K562 (cell line): ENCODE measurements around the gene GUCY1A2. TPM values are rescaled to one million over a fixed set of nuclear protein-coding genes. Genes with fewer than 3 reads are reported as not detected.

Experiments used
- ATAC-seq: fragments of 200-7000 bp; cut with Tn5 transposase; 3 replicates; pipeline ENCODE4 v1.9.1; 2020; ENCODE audit warnings: moderate library complexity
- BruUV-seq: library from RNA; stranded (reverse); fragments of 400-500 nt; replicated peaks from 2 replicates; lab custom pipeline; 2021; lab: Mats Ljungman, UMichigan
- CTCF ChIA-PET: fragments of 300-600 bp; formaldehyde crosslinking; extraction: SDS; loops from one replicate; lab custom pipeline; 2021; ENCODE audit warnings: low intra/inter-chr PET ratio; lab: Yijun Ruan, JAX
- POLR2A ChIA-PET: fragments of 300-600, 350-650 bp; sonication (Branson Sonifier 250); formaldehyde crosslinking; extraction: SDS; loops from one replicate; lab custom pipeline; 2021; ENCODE audit warnings: antibody characterized with exemption, inconsistent platforms; lab: Yijun Ruan, JAX
- DNase-seq, 4 experiments: peaks; one replicate each; pipeline versions ENCODE4 v3.0.0 to v3.0.0-alpha.2; 2011 to 2018; ENCODE audit warnings: low spot score in 3 of 4, mixed read lengths in 3 of 4; ENCODE audit errors: extremely low read depth in 1 of 4
- FAIRE-seq: peaks from 2 replicates; lab custom pipeline; 2011; peaks lifted over from hg19 to GRCh38; lab: Jason Lieb, UNC
- H2AFZ ChIP-seq: 2 replicates; pipeline ENCODE4 v1.6.0; 2011; ENCODE audit warnings: low read depth, low read length, control low read depth, inconsistent platforms
- H3K27ac ChIP-seq: fragments of 200-600 bp; 3 replicates; pipeline ENCODE4 v1.8.0; 2011; ENCODE audit warnings: low read depth, mild to moderate bottlenecking, control low read depth, inconsistent platforms, low read length, moderate library complexity, mixed read lengths; ENCODE audit errors: extremely low read depth
- H3K27me3 ChIP-seq, 2 experiments: fragments of 300-600 bp in 1 of 2; 2 replicates in 1 of 2; 3 replicates in 1 of 2; pipeline versions ENCODE4 v1.6.0 to v1.8.0; 2011; ENCODE audit warnings: inconsistent platforms in 2 of 2, low read length in 2 of 2, mild to moderate bottlenecking in 1 of 2, mixed read lengths in 1 of 2, moderate library complexity in 1 of 2; ENCODE audit not compliant: control insufficient read depth in 2 of 2, insufficient read depth in 2 of 2
- H3K36me3 ChIP-seq: fragments of 300-600 bp; 3 replicates; pipeline ENCODE4 v1.8.0; 2011; ENCODE audit warnings: mild to moderate bottlenecking, low read length, inconsistent platforms; ENCODE audit not compliant: control insufficient read depth, insufficient read depth
- H3K4me1 ChIP-seq, 2 experiments: fragments of 200-600 bp in 1 of 2; replicated peaks in 1 of 2; 2 replicates in 1 of 2; 3 replicates in 1 of 2; pipeline versions ENCODE4 v1.5.1 to v1.8.0; 2011; ENCODE audit warnings: inconsistent platforms in 2 of 2, low read length in 2 of 2, mild to moderate bottlenecking in 1 of 2, mixed read lengths in 1 of 2, moderate library complexity in 1 of 2; ENCODE audit not compliant: control insufficient read depth in 2 of 2, insufficient read depth in 2 of 2
- H3K4me2 ChIP-seq: 2 replicates; pipeline ENCODE4 v1.6.1; 2011; ENCODE audit warnings: low read length, control low read depth, inconsistent platforms, mixed read lengths; ENCODE audit not compliant: insufficient read depth
- H3K4me3 ChIP-seq: fragments of 200-600 bp; sonication (generic), shearing (Covaris generic); 2 replicates; pipeline ENCODE4 v1.5.1; 2016; ENCODE audit warnings: control low read depth, inconsistent platforms
- H3K79me2 ChIP-seq: fragments of 200-600 bp; 3 replicates; pipeline ENCODE4 v1.8.0; 2011; ENCODE audit warnings: low read length, inconsistent platforms; ENCODE audit not compliant: control insufficient read depth, insufficient read depth
- H3K9ac ChIP-seq, 2 experiments: 2 replicates each; pipeline versions ENCODE4 v1.6.0 to v1.6.1; 2011; ENCODE audit warnings: low read depth in 2 of 2, low read length in 2 of 2, control low read depth in 1 of 2, inconsistent platforms in 1 of 2, mild to moderate bottlenecking in 1 of 2, mixed read lengths in 1 of 2; ENCODE audit not compliant: insufficient read depth in 1 of 2
- H3K9me1 ChIP-seq: one replicate; pipeline ENCODE4 v1.6.0; 2011; ENCODE audit warnings: inconsistent platforms, mild to moderate bottlenecking, low read length, moderate library complexity; ENCODE audit not compliant: control insufficient read depth, insufficient read depth
- H3K9me3 ChIP-seq: replicated peaks from 2 replicates; pipeline ENCODE4 v1.5.1; 2011; ENCODE audit warnings: low read depth, low read length, inconsistent platforms; ENCODE audit not compliant: control insufficient read depth, insufficient read depth
- H4K20me1 ChIP-seq: replicated peaks from 2 replicates; pipeline ENCODE4 v1.6.1; 2011; ENCODE audit warnings: low read length, inconsistent platforms, mixed read lengths; ENCODE audit not compliant: control insufficient read depth, insufficient read depth
- BDP1 ChIP-seq: IDR thresholded peaks from 3 replicates; pipeline ENCODE4 v1.6.1; 2011; ENCODE audit not compliant: insufficient read length, insufficient read depth
- GTF2E2 ChIP-seq: fragments of 200-800 bp; sonication (Bioruptor generic); IDR thresholded peaks from 2 replicates; pipeline ENCODE4 v1.6.1; 2016; ENCODE audit warnings: missing genetic modification characterization, missing compliant biosample characterization
- HOXB6 ChIP-seq: fragments of 250-450 bp; sonication (Bioruptor Pico); IDR thresholded peaks from 2 replicates; pipeline ENCODE4 v1.5.1; 2022; ENCODE audit warnings: mild to moderate bottlenecking, borderline replicate concordance
- MAFG ChIP-seq: fragments of 450-650 bp; conservative IDR thresholded peaks from 2 replicates; pipeline ENCODE4 v1.6.1; 2016; ENCODE audit warnings: missing genetic modification characterization, missing compliant biosample characterization
- U2AF2 ChIP-seq: fragments of 200-400 bp; formaldehyde crosslinking; optimal IDR thresholded peaks from 2 replicates; pipeline ENCODE3; 2017; ENCODE audit warnings: low read depth, mild to moderate bottlenecking, low read length
- XRCC5 ChIP-seq: fragments of 200-400 bp; formaldehyde crosslinking; IDR thresholded peaks from 2 replicates; pipeline ENCODE4 v1.6.1; 2017; ENCODE audit warnings: low read depth, mild to moderate bottlenecking, low read length
- ZNF311 ChIP-seq: fragments of 250-450 bp; sonication (Bioruptor Pico); IDR thresholded peaks from 2 replicates; pipeline ENCODE4 v1.4.0; 2020; ENCODE audit warnings: mild to moderate bottlenecking, moderate library complexity
- ZNF316 ChIP-seq: fragments of 450-650 bp; IDR thresholded peaks from 2 replicates; pipeline ENCODE4 v1.6.1; 2016
- ZNF444 ChIP-seq: fragments of 250-450 bp; sonication (Bioruptor Pico); IDR thresholded peaks from 2 replicates; pipeline ENCODE4 v1.4.0; 2020; ENCODE audit warnings: mild to moderate bottlenecking, moderate library complexity
- in situ Hi-C: fragments of 300-500 bp; cut with MboI; formaldehyde crosslinking; loops from 4 replicates; pipeline ENCODE4 v1.15.0; 2018; ENCODE audit warnings: inconsistent platforms, mixed read lengths
- intact Hi-C: fragments of 100-400 bp; cut with micrococcal nuclease; formaldehyde crosslinking; loops from 2 replicates; pipeline ENCODE4 v1.14.2; 2022
- polyA plus RNA-seq, 8 experiments: library from polyadenylated mRNA; depleted of rRNA in 4 of 8; stranded (reverse) in 5 of 8; unstranded in 3 of 8; fragments of >200 nt; fragmentation: Nextera tagmentation in 2 of 8; fragmentation: Illumina TruSeq in 1 of 8; extraction: Ambion mirVana in 2 of 8; extraction: Trizol in 1 of 8; gene quantifications; 2 replicates each; pipeline versions ENCODE4 v1.2.1 to v1.2.3, GENCODE V29; 2011 to 2014; ENCODE audit warnings: inconsistent platforms in 1 of 8, missing spikeins in 1 of 8
- total RNA-seq, 7 experiments: library from RNA; depleted of rRNA in 6 of 7; stranded (reverse); fragments of >200 nt in 6 of 7; fragmentation: Illumina TruSeq in 2 of 7; extraction: Trizol in 2 of 7; gene quantifications; 2 replicates each; pipeline versions ENCODE4 v1.2.1 to v1.2.3, GENCODE V29; 2011 to 2021; ENCODE audit warnings: low replicate concordance in 1 of 7
- TF ChIP-seq, protein P1 (sequence below): fragments of 200-800 bp; sonication (Bioruptor generic); IDR thresholded peaks from 2 replicates; pipeline ENCODE4 v1.6.1; 2017; ENCODE audit warnings: missing genetic modification characterization, missing compliant biosample characterization
- TF ChIP-seq, protein P2 (sequence below): fragments of 250-450 bp; sonication (Bioruptor Pico); IDR thresholded peaks from 2 replicates; pipeline ENCODE4 v1.4.0; 2020

The GUCY1A2 gene
- total and polyA plus RNA-seq, 9 of the 15 experiments (the other 6 are each of a cell fraction or from before 2014, with no cell fraction given): under 0.01 to 0.04 TPM; not detected in 7

DNA sequence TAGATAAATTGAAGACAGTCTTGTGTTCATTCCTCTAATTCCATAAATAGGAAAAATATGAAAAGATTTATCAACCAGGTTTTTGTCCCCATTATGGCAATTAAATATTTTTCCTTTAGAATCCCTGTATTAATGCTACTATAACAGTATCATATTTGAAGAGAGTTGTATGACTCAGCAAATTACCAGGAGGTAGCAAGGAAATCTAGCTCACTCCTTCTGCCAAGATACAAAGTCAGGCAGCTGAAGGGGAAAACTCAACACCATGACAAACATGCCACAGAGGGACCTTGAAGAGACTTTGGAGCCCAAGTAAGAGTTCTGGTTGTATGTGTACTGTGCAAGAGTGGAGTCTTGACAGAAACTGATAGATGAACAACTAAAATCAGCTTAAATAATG is 143.3 kb downstream of the GUCY1A2 start:
- BruUV-seq: no TSS peak
- no peak for FAIRE-seq
- H3K4me1 ChIP-seq: no peaks in the 10 kb centered on the region
- no peaks in the 10 kb centered on the region for H4K20me1 ChIP-seq
- H3K4me3 ChIP-seq: no peak overlapping the region
- intact Hi-C loops (no loop called here), in situ Hi-C loops (no loop called here)
- H3K4me2 ChIP-seq: no peak overlapping the region
- H3K27ac ChIP-seq: no peak overlapping the region
- no peaks in the 10 kb centered on the region for H3K9me1 ChIP-seq
- CTCF ChIA-PET: no interaction called here
- H3K9me3 ChIP-seq: no peaks in the 10 kb centered on the region
- no peak for ATAC-seq
- DNase-seq: no peak
- H3K27me3 ChIP-seq: no peaks in the 10 kb centered on the region
- H2AFZ ChIP-seq: no peak overlapping the region
- TF ChIP-seq HOXB6 (CRISPR knock-in tag): no peak
- peak; percentile 47 for TF ChIP-seq MAFG (tag)
- TF ChIP-seq ZNF316: peak; percentile 32; the same call in 1 of the 2 replicates
- POLR2A ChIA-PET: no interaction called here
- no peaks in the 10 kb centered on the region for H3K36me3 ChIP-seq
- no peaks in the 10 kb centered on the region for H3K79me2 ChIP-seq
- H3K9ac ChIP-seq: no peak overlapping the region

DNA sequence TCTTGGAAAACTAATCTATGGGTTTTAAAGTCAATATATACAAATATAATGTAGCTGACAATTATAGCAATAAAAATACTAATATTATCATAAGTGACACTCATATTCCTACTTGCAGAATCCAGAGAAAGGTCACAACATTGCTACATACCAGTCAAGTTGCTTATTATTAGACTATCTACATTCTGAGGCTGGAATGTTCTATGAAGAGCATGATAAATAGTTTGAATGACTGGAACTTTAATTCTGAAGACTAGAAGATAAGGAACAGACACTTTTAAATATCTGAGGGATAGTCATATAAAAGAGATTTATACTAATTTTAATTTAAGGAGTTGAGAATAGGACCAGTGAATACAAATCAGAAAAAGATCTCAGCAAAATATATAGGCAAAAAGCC is 146.0 kb downstream of the GUCY1A2 start:
- Histone ChIP-seq H2AFZ (no peak overlapping the region), H3K36me3 (no peaks in the 10 kb centered on the region), H3K9me1 (no peaks in the 10 kb centered on the region), H3K27ac (no peak overlapping the region), H3K27me3 (no peaks in the 10 kb centered on the region), H3K4me3 (no peak overlapping the region), H3K4me1 (no peaks in the 10 kb centered on the region), H3K79me2 (no peaks in the 10 kb centered on the region), H3K9ac (no peak overlapping the region), H4K20me1 (no peaks in the 10 kb centered on the region), H3K9me3 (no peaks in the 10 kb centered on the region), H3K4me2 (no peak overlapping the region)
- ATAC-seq (no peak), DNase-seq (no peak), FAIRE-seq (no peak)
- in situ Hi-C loops: no loop called here
- intact Hi-C loops: no loop called here
- ChIA-PET POLR2A (no interaction called here), CTCF (no interaction called here)
- BruUV-seq: no TSS peak
- TF ChIP-seq ZNF444 (no peak), U2AF2 (no peak), GTF2E2 (tag) (no peak), BDP1 (no peak), XRCC5 (no peak), ZNF311 (no peak)
- TF ChIP-seq, protein P1, sequence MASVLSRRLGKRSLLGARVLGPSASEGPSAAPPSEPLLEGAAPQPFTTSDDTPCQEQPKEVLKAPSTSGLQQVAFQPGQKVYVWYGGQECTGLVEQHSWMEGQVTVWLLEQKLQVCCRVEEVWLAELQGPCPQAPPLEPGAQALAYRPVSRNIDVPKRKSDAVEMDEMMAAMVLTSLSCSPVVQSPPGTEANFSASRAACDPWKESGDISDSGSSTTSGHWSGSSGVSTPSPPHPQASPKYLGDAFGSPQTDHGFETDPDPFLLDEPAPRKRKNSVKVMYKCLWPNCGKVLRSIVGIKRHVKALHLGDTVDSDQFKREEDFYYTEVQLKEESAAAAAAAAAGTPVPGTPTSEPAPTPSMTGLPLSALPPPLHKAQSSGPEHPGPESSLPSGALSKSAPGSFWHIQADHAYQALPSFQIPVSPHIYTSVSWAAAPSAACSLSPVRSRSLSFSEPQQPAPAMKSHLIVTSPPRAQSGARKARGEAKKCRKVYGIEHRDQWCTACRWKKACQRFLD (CRISPR knock-in tag): no peak
- TF ChIP-seq, protein P2, sequence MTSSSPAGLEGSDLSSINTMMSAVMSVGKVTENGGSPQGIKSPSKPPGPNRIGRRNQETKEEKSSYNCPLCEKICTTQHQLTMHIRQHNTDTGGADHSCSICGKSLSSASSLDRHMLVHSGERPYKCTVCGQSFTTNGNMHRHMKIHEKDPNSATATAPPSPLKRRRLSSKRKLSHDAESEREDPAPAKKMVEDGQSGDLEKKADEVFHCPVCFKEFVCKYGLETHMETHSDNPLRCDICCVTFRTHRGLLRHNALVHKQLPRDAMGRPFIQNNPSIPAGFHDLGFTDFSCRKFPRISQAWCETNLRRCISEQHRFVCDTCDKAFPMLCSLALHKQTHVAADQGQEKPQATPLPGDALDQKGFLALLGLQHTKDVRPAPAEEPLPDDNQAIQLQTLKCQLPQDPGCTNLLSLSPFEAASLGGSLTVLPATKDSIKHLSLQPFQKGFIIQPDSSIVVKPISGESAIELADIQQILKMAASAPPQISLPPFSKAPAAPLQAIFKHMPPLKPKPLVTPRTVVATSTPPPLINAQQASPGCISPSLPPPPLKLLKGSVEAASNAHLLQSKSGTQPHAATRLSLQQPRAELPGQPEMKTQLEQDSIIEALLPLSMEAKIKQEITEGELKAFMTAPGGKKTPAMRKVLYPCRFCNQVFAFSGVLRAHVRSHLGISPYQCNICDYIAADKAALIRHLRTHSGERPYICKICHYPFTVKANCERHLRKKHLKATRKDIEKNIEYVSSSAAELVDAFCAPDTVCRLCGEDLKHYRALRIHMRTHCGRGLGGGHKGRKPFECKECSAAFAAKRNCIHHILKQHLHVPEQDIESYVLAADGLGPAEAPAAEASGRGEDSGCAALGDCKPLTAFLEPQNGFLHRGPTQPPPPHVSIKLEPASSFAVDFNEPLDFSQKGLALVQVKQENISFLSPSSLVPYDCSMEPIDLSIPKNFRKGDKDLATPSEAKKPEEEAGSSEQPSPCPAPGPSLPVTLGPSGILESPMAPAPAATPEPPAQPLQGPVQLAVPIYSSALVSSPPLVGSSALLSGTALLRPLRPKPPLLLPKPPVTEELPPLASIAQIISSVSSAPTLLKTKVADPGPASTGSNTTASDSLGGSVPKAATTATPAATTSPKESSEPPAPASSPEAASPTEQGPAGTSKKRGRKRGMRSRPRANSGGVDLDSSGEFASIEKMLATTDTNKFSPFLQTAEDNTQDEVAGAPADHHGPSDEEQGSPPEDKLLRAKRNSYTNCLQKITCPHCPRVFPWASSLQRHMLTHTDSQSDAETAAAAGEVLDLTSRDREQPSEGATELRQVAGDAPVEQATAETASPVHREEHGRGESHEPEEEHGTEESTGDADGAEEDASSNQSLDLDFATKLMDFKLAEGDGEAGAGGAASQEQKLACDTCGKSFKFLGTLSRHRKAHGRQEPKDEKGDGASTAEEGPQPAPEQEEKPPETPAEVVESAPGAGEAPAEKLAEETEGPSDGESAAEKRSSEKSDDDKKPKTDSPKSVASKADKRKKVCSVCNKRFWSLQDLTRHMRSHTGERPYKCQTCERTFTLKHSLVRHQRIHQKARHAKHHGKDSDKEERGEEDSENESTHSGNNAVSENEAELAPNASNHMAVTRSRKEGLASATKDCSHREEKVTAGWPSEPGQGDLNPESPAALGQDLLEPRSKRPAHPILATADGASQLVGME (CRISPR knock-in tag): no peak
